Rectal smooth muscle tissue (tissue), 1 donor: ENCODE data around the gene RAB34.

Experiments used
- H3K27ac ChIP-seq: one replicate; pipeline ENCODE4 v1.7.0; 2013; ENCODE audit warnings: low read depth, low read length, inconsistent platforms
- H3K27me3 ChIP-seq: one replicate; pipeline ENCODE4 v1.7.0; 2013; ENCODE audit warnings: low read length; ENCODE audit not compliant: control insufficient read depth, insufficient read depth
- H3K36me3 ChIP-seq: one replicate; pipeline ENCODE4 v1.7.0; 2013; ENCODE audit warnings: low read length; ENCODE audit not compliant: control insufficient read depth, insufficient read depth
- H3K4me1 ChIP-seq: one replicate; pipeline ENCODE4 v1.7.0; 2013; ENCODE audit warnings: low read length; ENCODE audit not compliant: control insufficient read depth, insufficient read depth
- H3K4me3 ChIP-seq: one replicate; pipeline ENCODE4 v1.7.0; 2013; ENCODE audit warnings: low read length
- H3K9ac ChIP-seq: one replicate; pipeline ENCODE4 v1.7.0; 2013; ENCODE audit warnings: low read length

RAB34 gene

GRCh38 chr17:28750178-28751047 is 32.7 kb upstream of the RAB34 start:
- Histone ChIP-seq H3K9ac (no peak overlapping the region), H3K36me3 (peaks cover 29% of the 10 kb centered on the region), H3K27me3 (no peaks in the 10 kb centered on the region), H3K4me3 (no peak overlapping the region), H3K27ac (no peak overlapping the region), H3K4me1 (peaks cover 2% of the 10 kb centered on the region)

- Histone ChIP-seq H3K9ac (no peak overlapping the region), H3K4me1 (peaks cover 4% of the 10 kb centered on the region), H3K27me3 (no peaks in the 10 kb centered on the region), H3K4me3 (no peak overlapping the region), H3K36me3 (peaks cover 29% of the 10 kb centered on the region), H3K27ac (no peak overlapping the region)
Measured at GRCh38 chr17:28749516-28750177, 32.0 kb upstream of the RAB34 start.

- Histone ChIP-seq H3K9ac (no peak overlapping the region), H3K4me1 (peaks cover 8% of the 10 kb centered on the region), H3K4me3 (no peak overlapping the region), H3K36me3 (peaks cover 29% of the 10 kb centered on the region), H3K27ac (no peak overlapping the region), H3K27me3 (no peaks in the 10 kb centered on the region)
Measured at GRCh38 chr17:28748852-28749515, 31.3 kb upstream of the RAB34 start.

- no peaks in the 10 kb centered on the region for H3K27me3 ChIP-seq
- peaks cover 29% of the 10 kb centered on the region for H3K36me3 ChIP-seq
- H3K4me1 ChIP-seq, result peaks cover 12% of the 10 kb centered on the region
- no peak overlapping the region for H3K27ac ChIP-seq
- H3K9ac ChIP-seq, result no peak overlapping the region
- H3K4me3 ChIP-seq, result no peak overlapping the region
Measured at GRCh38 chr17:28747801-28748750, 30.4 kb upstream of the RAB34 start.

- no peaks in the 10 kb centered on the region for H3K27me3 ChIP-seq
- no peak overlapping the region for H3K9ac ChIP-seq
- H3K36me3 ChIP-seq, result peaks cover 25% of the 10 kb centered on the region
- no peak overlapping the region for H3K27ac ChIP-seq
- H3K4me3 ChIP-seq, result peak overlapping the region; percentile 34
- peaks cover 13% of the 10 kb centered on the region for H3K4me1 ChIP-seq
Measured at GRCh38 chr17:28747051-28747691, 29.5 kb upstream of the RAB34 start.

GRCh38 chr17:28746611-28747050 is 29.0 kb upstream of the RAB34 start:
- Histone ChIP-seq H3K4me1 (peaks cover 13% of the 10 kb centered on the region), H3K4me3 (peak overlapping the region; percentile 84), H3K27ac (peak overlapping the region; percentile 15), H3K36me3 (peaks cover 25% of the 10 kb centered on the region), H3K9ac (no peak overlapping the region), H3K27me3 (no peaks in the 10 kb centered on the region)

GRCh38 chr17:28745786-28746411 is 28.2 kb upstream of the RAB34 start:
- Histone ChIP-seq H3K27me3 (no peaks in the 10 kb centered on the region), H3K9ac (no peak overlapping the region), H3K36me3 (peaks cover 25% of the 10 kb centered on the region), H3K4me1 (peaks cover 13% of the 10 kb centered on the region), H3K27ac (peak overlapping the region; percentile 15), H3K4me3 (peak overlapping the region; percentile 84)

GRCh38 chr17:28744972-28745785 is 27.5 kb upstream of the RAB34 start:
- H3K4me1 ChIP-seq, result peaks cover 13% of the 10 kb centered on the region

GRCh38 chr17:28744104-28744971 is 26.7 kb upstream of the RAB34 start:
- Histone ChIP-seq H3K27ac (peak overlapping the region; percentile 16), H3K4me3 (peak overlapping the region; percentile 84), H3K4me1 (peaks cover 13% of the 10 kb centered on the region), H3K36me3 (peaks cover 19% of the 10 kb centered on the region), H3K27me3 (no peaks in the 10 kb centered on the region), H3K9ac (peak overlapping the region; percentile 54)

More at GRCh38 chr17:28744972-28745785, 27.5 kb upstream of the RAB34 start:
- peak overlapping the region; percentile 51 for H3K9ac ChIP-seq
- H3K27ac ChIP-seq, result peak overlapping the region; percentile 16
- peaks cover 22% of the 10 kb centered on the region for H3K36me3 ChIP-seq
- H3K4me3 ChIP-seq, result peak overlapping the region; percentile 84
- no peaks in the 10 kb centered on the region for H3K27me3 ChIP-seq
